ENCODE measurements around the gene SGTB.
"Not testable (repeated sequence)": the region's sequence is repeated elsewhere in the genome, so short reads cannot be mapped to it uniquely, and the experiment has no call there.

SGTB gene

GRCh38 chr5:65654713-65655112 is 67.2 kb downstream of the SGTB start:
- DNase-seq = no peak

DNA sequence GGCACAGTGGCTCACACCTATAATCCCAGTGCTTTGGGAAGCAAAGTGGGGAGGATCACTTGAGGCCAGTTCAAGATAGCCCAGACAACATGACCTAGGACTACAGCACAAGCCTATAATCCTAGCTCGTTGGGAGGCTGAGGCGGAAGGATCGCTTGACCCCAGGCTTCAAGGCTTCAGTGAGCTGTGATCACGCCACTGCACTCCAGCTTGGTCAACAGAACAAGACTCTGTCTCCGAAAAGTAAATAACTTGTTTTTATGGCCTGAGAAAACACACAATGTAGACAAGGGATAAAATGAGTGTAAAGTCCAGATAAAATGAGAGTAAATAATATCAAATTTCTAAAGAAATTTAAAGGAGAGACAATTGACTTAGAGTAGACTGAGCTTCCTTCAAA is 70.8 kb downstream of the SGTB start:
- no peak for DNase-seq

DNA sequence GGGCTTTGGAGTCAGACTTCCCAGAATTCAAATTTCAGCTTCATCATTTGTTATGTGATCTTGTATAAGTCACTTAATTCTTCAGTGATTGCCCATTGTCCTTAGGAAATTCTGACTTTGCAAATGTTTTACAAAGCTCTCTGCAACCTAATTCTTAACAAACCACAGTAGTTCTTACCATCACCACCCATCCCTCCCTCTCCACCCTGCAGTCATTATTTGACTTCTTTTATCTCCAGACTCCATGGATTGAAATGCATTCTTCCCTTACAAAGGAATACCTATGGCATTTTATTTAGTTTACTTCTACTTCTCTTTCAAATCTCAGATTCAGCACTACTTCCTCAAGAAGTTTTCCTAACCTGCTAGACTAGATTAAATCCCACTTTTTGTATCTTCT is 74.0 kb downstream of the SGTB start:
- no peak for DNase-seq

GRCh38 chr5:65646938-65647337 is 75.0 kb downstream of the SGTB start:
- no peak for DNase-seq

DNA sequence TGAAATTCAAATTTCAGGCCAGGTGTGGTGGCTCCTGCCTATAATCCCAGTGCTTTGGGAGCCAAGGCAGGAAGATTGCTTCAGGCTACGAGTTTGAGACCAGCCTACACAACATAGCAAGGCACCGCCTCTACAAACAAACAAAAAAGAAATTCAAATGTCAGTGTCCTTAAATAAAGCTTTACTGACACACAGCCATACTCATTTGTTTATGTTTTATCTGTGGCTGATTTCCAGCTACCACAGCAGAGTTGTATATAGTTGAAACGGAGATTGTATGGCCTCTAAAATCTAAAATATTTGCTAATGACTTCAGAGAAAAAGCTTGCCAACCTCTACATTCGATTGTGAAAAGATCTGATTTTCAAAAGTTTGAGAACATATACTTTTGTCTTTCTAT is 81.7 kb downstream of the SGTB start:
- DNase-seq = no peak

DNA sequence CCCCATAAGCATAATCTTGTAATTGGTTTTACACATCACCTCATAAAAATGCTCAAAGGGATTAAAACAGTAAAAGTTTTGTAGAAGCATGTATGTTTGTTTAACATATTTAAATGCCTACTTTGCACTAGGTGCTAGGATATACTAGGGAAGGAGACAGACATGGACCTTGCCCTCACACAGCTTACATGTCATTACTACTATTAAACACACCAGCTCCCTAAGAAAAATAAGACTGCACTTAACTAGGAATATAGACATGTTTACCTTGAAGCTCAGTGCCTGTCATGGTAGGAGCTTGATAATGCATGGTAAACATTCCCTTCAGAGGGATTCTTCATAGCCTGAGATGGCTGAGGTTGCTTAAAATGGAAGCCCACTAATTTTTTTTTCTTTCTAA is 90.9 kb downstream of the SGTB start:
- no peak for DNase-seq

GRCh38 chr5:65625743-65626142 is 96.2 kb downstream of the SGTB start:
- no peak for DNase-seq

DNA sequence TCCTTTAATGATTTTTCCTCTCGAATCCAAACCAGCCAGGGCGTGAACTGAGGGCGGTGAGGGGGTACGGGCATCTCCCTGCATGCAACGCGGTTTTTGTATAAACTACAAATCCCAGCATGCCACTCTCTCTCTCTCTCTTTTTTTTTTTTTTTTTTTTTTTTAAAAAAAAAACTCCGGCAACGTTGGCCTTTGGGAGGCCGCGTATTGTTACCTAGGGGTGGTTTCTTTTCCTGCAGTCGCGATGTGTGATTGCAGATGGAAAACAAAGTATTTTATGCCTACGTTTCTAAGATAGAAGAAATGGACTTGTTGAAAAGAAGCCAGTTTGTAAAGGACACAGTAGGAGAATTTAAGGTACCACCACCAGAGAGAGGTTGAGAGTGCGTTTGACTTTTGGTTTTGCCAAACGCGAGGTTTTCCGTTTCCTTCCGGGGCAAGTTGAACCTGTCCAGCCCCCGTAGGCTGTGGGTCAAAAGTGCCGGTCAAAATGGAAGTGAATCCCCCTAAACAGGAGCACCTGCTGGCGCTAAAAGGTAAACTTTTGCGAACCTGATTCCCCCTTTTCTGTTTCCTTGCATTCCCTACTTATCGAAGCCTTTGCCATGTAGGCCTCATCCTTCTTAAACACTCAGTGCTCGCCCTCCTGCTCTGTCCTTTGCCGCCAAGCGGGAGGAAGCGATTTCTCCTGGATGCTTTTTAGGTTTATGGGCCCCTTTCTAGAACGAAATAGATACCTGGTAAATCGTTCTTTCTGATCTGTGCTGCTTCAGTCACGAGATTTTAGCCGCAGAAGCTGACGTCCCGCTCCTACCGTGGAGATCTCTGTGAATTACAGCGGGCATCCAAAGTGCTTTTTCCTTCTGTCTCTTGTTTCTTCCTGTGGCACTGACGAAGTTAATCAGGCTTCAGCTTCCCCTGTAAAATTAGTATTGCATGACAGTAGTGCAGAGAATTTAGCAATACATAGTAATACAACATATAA is 97.0 kb downstream of the SGTB start, which contains the start of the genes SHLD3 and TRAPPC13:
SHLD3 (plus strand) TSS at position 457 of the 985 bp plus-strand sequence. CDS start 4,561 bp downstream, outside the sequence.
TRAPPC13 (plus strand) TSS at position 457 of the 985 bp plus-strand sequence; CDS start at position 491, 34 bp downstream.
- DNase-seq = peak; percentile 74

GRCh38 chr5:65624025-65624570 is 97.8 kb downstream of the SGTB start, which contains the start of gene TRIM23:
Gene TRIM23 (minus strand): TSS chr5:65624333. CDS start chr5:65624274, 59 bp downstream.
- peak; percentile 87 for DNase-seq

- no peak for DNase-seq
Measured at GRCh38 chr5:65623482-65623881, 98.4 kb downstream of the SGTB start.

DNA sequence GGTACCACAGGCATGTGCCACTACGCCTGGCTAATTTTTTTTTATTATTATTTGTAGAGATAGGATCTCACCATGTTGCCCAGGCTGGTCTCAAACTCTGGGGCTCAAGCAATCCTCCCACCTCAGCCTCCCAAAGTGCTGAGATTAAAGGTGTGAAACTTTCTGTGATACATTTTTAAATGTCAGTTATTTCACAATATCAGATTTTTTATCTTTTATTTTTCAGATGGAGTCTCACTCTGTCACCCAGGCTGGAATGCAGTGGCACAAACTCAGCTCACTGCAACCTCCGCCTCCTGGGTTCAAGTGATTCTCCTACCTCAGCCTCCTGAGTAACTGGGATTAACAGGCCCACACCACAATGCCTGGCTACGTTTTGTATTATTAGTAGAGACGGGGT is 99.9 kb downstream of the SGTB start:
- not testable (repeated sequence) for DNase-seq

DNA sequence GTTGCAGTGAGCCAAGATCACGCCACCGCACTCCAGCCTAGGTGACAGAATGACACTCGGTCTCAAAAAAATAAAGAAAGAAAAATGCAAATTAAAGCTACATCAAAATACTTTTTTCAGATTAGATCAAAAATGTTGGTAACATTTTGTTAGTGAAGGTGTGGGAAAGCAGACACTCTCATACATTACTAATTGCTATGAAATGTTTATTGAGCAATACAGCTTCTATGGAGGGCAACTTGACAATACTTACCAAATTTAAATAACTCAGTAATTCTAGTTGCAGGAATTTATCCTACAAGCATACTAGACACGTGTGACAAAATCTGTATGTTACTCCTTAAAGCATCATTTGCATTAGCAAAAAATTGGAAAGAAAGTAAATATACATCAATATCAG is 101.9 kb downstream of the SGTB start:
- DNase-seq = no peak

Data from activated CD8-positive, alpha-beta memory T cell treated with anti-CD3 and anti-CD28 coated beads, Interleukin-2, amount 50 U/mL, for 4 hours (primary cell).